H1 (cell line): ENCODE measurements around the gene INPP5A. TPM values are rescaled to one million over a fixed set of nuclear protein-coding genes. Genes with fewer than 3 reads are reported as not detected.

Experiments used
- CTCF ChIA-PET: fragments of 300-600 bp; sonication (Branson Sonifier 250); formaldehyde crosslinking; loops from one replicate; lab custom pipeline; 2021; ENCODE audit not compliant: partially characterized antibody; lab: Charles Lee
- POLR2A ChIA-PET: fragments of 300-600 bp; sonication (Branson Sonifier 250); formaldehyde crosslinking; loops from one replicate; lab custom pipeline; 2021; ENCODE audit warnings: inconsistent platforms; ENCODE audit not compliant: partially characterized antibody; lab: Charles Lee
- DNase-seq, 2 experiments: peaks; one replicate each; pipeline versions ENCODE4 v3.0.0 to v3.0.0-alpha.2; 2010 to 2022; ENCODE audit warnings: low spot score in 2 of 2, low read depth in 1 of 2, mixed read lengths in 1 of 2
- FAIRE-seq: peaks from 2 replicates; lab custom pipeline; 2011; peaks lifted over from hg19 to GRCh38; lab: Jason Lieb, UNC
- H2AFZ ChIP-seq: 2 replicates; pipeline ENCODE4 v1.8.1; 2012; ENCODE audit warnings: low read length, inconsistent platforms
- H2AK5ac ChIP-seq: 2 replicates; pipeline ENCODE4 v1.6.1; 2013; ENCODE audit warnings: low read depth, low read length
- H2BK120ac ChIP-seq: replicated peaks from 2 replicates; pipeline ENCODE3; 2013; ENCODE audit warnings: low read depth, low read length, inconsistent platforms
- H2BK12ac ChIP-seq: 2 replicates; pipeline ENCODE4 v1.6.1; 2013; ENCODE audit warnings: low read depth, low read length
- H2BK15ac ChIP-seq: 2 replicates; pipeline ENCODE4 v1.6.1; 2013; ENCODE audit warnings: low read length
- H2BK20ac ChIP-seq: 2 replicates; pipeline ENCODE4 v1.6.1; 2013; ENCODE audit warnings: low read length
- H2BK5ac ChIP-seq: 2 replicates; pipeline ENCODE4 v1.6.1; 2013; ENCODE audit warnings: low read depth, low read length
- H3K14ac ChIP-seq: 2 replicates; pipeline ENCODE4 v1.6.1; 2013; ENCODE audit warnings: inconsistent platforms; ENCODE audit not compliant: insufficient read length
- H3K18ac ChIP-seq: 2 replicates; pipeline ENCODE4 v1.6.1; 2013; ENCODE audit warnings: low read length; ENCODE audit errors: extremely low read depth
- H3K23ac ChIP-seq: 2 replicates; pipeline ENCODE4 v1.6.1; 2013; ENCODE audit warnings: inconsistent platforms; ENCODE audit not compliant: insufficient read length
- H3K23me2 ChIP-seq: 2 replicates; pipeline ENCODE4 v1.6.1; 2013; ENCODE audit warnings: low read depth, low read length
- H3K27ac ChIP-seq: 2 replicates; pipeline ENCODE4 v1.6.1; 2011; ENCODE audit warnings: low read depth, low read length, inconsistent platforms
- H3K27me3 ChIP-seq, 4 experiments: replicated peaks in 1 of 4; 1 replicate in 1 of 4; 2 replicates in 3 of 4; pipeline versions ENCODE4 v1.6.1 to v1.8.1; 2011 to 2013; ENCODE audit warnings: low read length in 3 of 4, mild to moderate bottlenecking in 3 of 4, inconsistent platforms in 2 of 4, mixed read lengths in 2 of 4, moderate library complexity in 1 of 4; ENCODE audit not compliant: control insufficient read depth in 3 of 4, insufficient read depth in 3 of 4; ENCODE audit errors: extremely low read depth in 1 of 4
- H3K36me3 ChIP-seq, 4 experiments: 2 replicates each; pipeline versions ENCODE4 v1.6.1 to v1.8.1; 2011 to 2013; ENCODE audit warnings: mild to moderate bottlenecking in 4 of 4, low read length in 3 of 4, moderate library complexity in 2 of 4, control low read depth in 1 of 4, inconsistent platforms in 1 of 4; ENCODE audit not compliant: insufficient read depth in 4 of 4, control insufficient read depth in 2 of 4
- H3K4ac ChIP-seq: replicated peaks from 2 replicates; pipeline ENCODE3; 2013; ENCODE audit warnings: low read length, low read depth, mixed read lengths, inconsistent platforms; ENCODE audit not compliant: insufficient read length
- H3K4me1 ChIP-seq, 4 experiments: replicated peaks in 1 of 4; 1 replicate in 1 of 4; 2 replicates in 3 of 4; pipeline versions ENCODE4 v1.6.1 to v1.8.1; 2011 to 2013; ENCODE audit warnings: low read length in 3 of 4, inconsistent platforms in 2 of 4, mixed read lengths in 1 of 4; ENCODE audit not compliant: insufficient read depth in 4 of 4, control insufficient read depth in 3 of 4
- H3K4me2 ChIP-seq, 2 experiments: 2 replicates each; pipeline versions ENCODE4 v1.6.1 to v1.8.1; 2011 to 2013; ENCODE audit warnings: low read depth in 2 of 2, low read length in 2 of 2, control low read depth in 1 of 2, inconsistent platforms in 1 of 2, mild to moderate bottlenecking in 1 of 2; ENCODE audit not compliant: insufficient read depth in 1 of 2
- H3K4me3 ChIP-seq, 4 experiments: fragments of 200-600, 300-600 bp in 1 of 4; sonication (generic), shearing (Covaris generic), sonication (Bioruptor Twin) in 1 of 4; 2 replicates each; pipeline versions ENCODE4 v1.5.1 to v1.8.1; 2011 to 2016; ENCODE audit warnings: low read length in 4 of 4, low read depth in 3 of 4, control low read depth in 2 of 4, inconsistent platforms in 2 of 4, mild to moderate bottlenecking in 2 of 4, mixed read lengths in 1 of 4, moderate library complexity in 1 of 4; ENCODE audit not compliant: insufficient read depth in 2 of 4; ENCODE audit errors: extremely low read depth in 1 of 4
- H3K56ac ChIP-seq: replicated peaks from 2 replicates; pipeline ENCODE3; 2013; ENCODE audit warnings: low read depth, mild to moderate bottlenecking, mixed read lengths, low read length, inconsistent platforms; ENCODE audit not compliant: insufficient read length
- H3K79me1 ChIP-seq: 2 replicates; pipeline ENCODE4 v1.6.1; 2013; ENCODE audit warnings: low read depth, low read length, control low read depth
- H3K79me2 ChIP-seq, 2 experiments: 2 replicates each; pipeline versions ENCODE4 v1.6.1 to v1.8.1; 2012 to 2013; ENCODE audit warnings: low read length in 2 of 2, mild to moderate bottlenecking in 2 of 2, inconsistent platforms in 1 of 2; ENCODE audit not compliant: insufficient read depth in 2 of 2, control insufficient read depth in 1 of 2
- H3K9ac ChIP-seq, 4 experiments: replicated peaks in 1 of 4; 1 replicate in 1 of 4; 2 replicates in 3 of 4; pipeline versions ENCODE4 v1.6.1 to v1.8.1; 2011 to 2013; ENCODE audit warnings: low read depth in 3 of 4, low read length in 3 of 4, control low read depth in 2 of 4, mild to moderate bottlenecking in 2 of 4, moderate library complexity in 2 of 4, inconsistent platforms in 1 of 4; ENCODE audit errors: extremely low read depth in 1 of 4
- H3K9me3 ChIP-seq, 2 experiments: 2 replicates each; pipeline versions ENCODE4 v1.6.1 to v1.8.1; 2012 to 2013; ENCODE audit warnings: mild to moderate bottlenecking in 2 of 2, moderate library complexity in 2 of 2, control low read depth in 1 of 2, inconsistent platforms in 1 of 2, low read depth in 1 of 2, low read length in 1 of 2, mixed read lengths in 1 of 2; ENCODE audit not compliant: insufficient read depth in 2 of 2
- H4K20me1 ChIP-seq, 2 experiments: replicated peaks in 1 of 2; 2 replicates each; pipeline versions ENCODE3 to v1.8.1; 2011 to 2013; ENCODE audit warnings: inconsistent platforms in 2 of 2, low read length in 2 of 2, mild to moderate bottlenecking in 1 of 2; ENCODE audit not compliant: insufficient read depth in 2 of 2, control insufficient read depth in 1 of 2
- H4K5ac ChIP-seq: 2 replicates; pipeline ENCODE4 v1.6.1; 2013; ENCODE audit warnings: low read length, low read depth, mixed read lengths, inconsistent platforms; ENCODE audit not compliant: insufficient read length
- H4K8ac ChIP-seq: 2 replicates; pipeline ENCODE4 v1.8.0; 2013; ENCODE audit warnings: mild to moderate bottlenecking, moderate library complexity, low read length, inconsistent platforms; ENCODE audit not compliant: insufficient read depth; ENCODE audit errors: extremely low read depth
- H4K91ac ChIP-seq: replicated peaks from 2 replicates; pipeline ENCODE3; 2013; ENCODE audit warnings: low read length, mixed read lengths, inconsistent platforms; ENCODE audit not compliant: insufficient read length
- FOSL1 ChIP-seq: IDR thresholded peaks from 2 replicates; pipeline ENCODE4 v1.6.1; 2011; ENCODE audit warnings: mild to moderate bottlenecking, low read depth, low read length, moderate library complexity; ENCODE audit not compliant: insufficient read depth
- MAFK ChIP-seq: IDR thresholded peaks from 2 replicates; pipeline ENCODE4 v1.6.1; 2012; ENCODE audit warnings: low read depth, mild to moderate bottlenecking, improper control_type of control experiment, low read length
- SRF ChIP-seq: IDR thresholded peaks from 2 replicates; pipeline ENCODE4 v1.6.1; 2011; ENCODE audit warnings: mild to moderate bottlenecking, low read depth, low read length, moderate library complexity
- TBP ChIP-seq: IDR thresholded peaks from 2 replicates; pipeline ENCODE4 v1.6.1; 2011; ENCODE audit warnings: low read depth, low read length, improper control_type of control experiment
- ZNF274 ChIP-seq: IDR thresholded peaks from 2 replicates; pipeline ENCODE4 v1.7.0; 2012; ENCODE audit warnings: low read length, borderline replicate concordance; ENCODE audit errors: extremely low read depth
- WGBS, 2 experiments: shearing (Covaris generic) in 1 of 2; methylation state at CpG; one replicate each; pipeline versions ENCODE4 v1.1.6 to v1.1.7; 2013 to 2015; ENCODE audit warnings: low lambda C conversion rate in 2 of 2, mixed read lengths in 2 of 2, inconsistent platforms in 1 of 2, low coverage in 1 of 2, missing lambda C conversion rate in 1 of 2; ENCODE audit not compliant: insufficient replicate concordance in 2 of 2, insufficient coverage in 1 of 2, insufficient read length in 1 of 2; ENCODE audit errors: extremely low coverage in 1 of 2, missing lambda C conversion rate in 1 of 2; 5-methylcytosine and 5-hydroxymethylcytosine counted together
- polyA plus RNA-seq, 7 experiments: library from polyadenylated mRNA; depleted of rRNA in 3 of 7; stranded (reverse) in 5 of 7; unstranded in 2 of 7; fragments of >200 nt in 5 of 7; fragments of 200-250 nt in 2 of 7; gene quantifications; 1 replicate in 5 of 7; 2 replicates in 1 of 7; 4 replicates in 1 of 7; pipeline versions ENCODE4 v1.2.1 to v1.2.3, GENCODE V29; 2011 to 2013; ENCODE audit warnings: missing spikeins in 2 of 7, mixed read lengths in 2 of 7
- total RNA-seq: library from RNA; stranded (reverse); fragmentation: NEBNext Ultra II Directional; extraction: Animal tissue kit (Norgen Biotek cat#: 25700); gene quantifications from 2 replicates; pipeline ENCODE4 v1.2.1, GENCODE V29; 2021
- TF ChIP-seq, protein P1 (sequence below): IDR thresholded peaks from 2 replicates; pipeline ENCODE4 v1.6.1; 2012; ENCODE audit warnings: low read length, inconsistent platforms

Gene INPP5A
- total and polyA plus RNA-seq, 2 of the 8 experiments (the other 6 are each of a cell fraction or from before 2014, with no cell fraction given) = 19.7 to 27.5 TPM

DNA sequence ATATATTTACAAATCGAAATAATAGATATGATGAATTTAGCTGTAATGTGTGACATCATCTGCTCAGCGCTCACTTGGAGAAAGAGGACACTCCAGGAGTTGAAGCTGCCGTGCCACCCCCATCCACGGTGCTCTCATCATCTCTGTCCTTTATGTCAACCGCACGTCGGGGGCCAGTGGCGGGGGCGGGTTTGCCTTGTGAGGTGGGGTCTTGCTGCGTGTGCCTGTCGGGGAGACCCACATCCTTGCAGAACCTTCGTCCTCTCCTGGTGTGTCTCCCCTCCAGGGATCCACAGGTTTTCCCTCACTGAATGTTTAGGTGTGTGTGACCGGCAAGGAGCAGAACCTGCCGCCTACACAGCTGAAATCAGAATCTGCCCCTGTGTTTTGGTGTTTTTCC lies 71.6 kb downstream of the INPP5A start:
- Histone ChIP-seq H3K27ac (no peak overlapping the region), H4K91ac (no peak overlapping the region), H3K4me1 (no peaks in the 10 kb centered on the region), H3K23me2 (no peaks in the 10 kb centered on the region), H4K5ac (no peak overlapping the region), H2BK5ac (no peak overlapping the region), H2BK20ac (no peak overlapping the region), H3K4me2 (no peak overlapping the region), H2AK5ac (no peak overlapping the region), H3K9ac (no peak overlapping the region), H3K4me3 (no peak overlapping the region), H2BK120ac (no peak overlapping the region), H3K9me3 (peaks cover under 1% of the 10 kb centered on the region in 2 experiments; a peak in 3 of 4 replicates), H2AFZ (no peak overlapping the region), H3K36me3 (no peaks in the 10 kb centered on the region), H4K20me1 (peaks cover 1 to 11% of the 10 kb centered on the region in 2 experiments), H3K56ac (no peak overlapping the region), H3K27me3 (no peaks in the 10 kb centered on the region; a peak in 1 of 7 replicates), H2BK15ac (no peak overlapping the region), H3K23ac (no peak overlapping the region), H4K8ac (no peak overlapping the region), H3K79me1 (no peaks in the 10 kb centered on the region), H2BK12ac (no peak overlapping the region), H3K79me2 (no peaks in the 10 kb centered on the region), H3K18ac (no peak overlapping the region), H3K14ac (no peak overlapping the region), H3K4ac (no peak overlapping the region)
- ChIA-PET POLR2A (no interaction called here), CTCF (interaction anchor here (1.4 to 1.7 kb wide), 2 partner anchors 22 to 34 kb away, joined by 3 to 5 read pairs; no protein-coding TSS in a partner anchor)
- WGBS, 2 experiments = 97% methylated on average over 14 of the region's 14 CpGs; no CpG with 5 or more reads in 1 of the 2 experiments
- FAIRE-seq (no peak), DNase-seq (no peak)
- TF ChIP-seq FOSL1 (no peak), MAFK (no peak), TBP (no peak), ZNF274 (no peak), SRF (no peak)
- TF ChIP-seq, protein P1, sequence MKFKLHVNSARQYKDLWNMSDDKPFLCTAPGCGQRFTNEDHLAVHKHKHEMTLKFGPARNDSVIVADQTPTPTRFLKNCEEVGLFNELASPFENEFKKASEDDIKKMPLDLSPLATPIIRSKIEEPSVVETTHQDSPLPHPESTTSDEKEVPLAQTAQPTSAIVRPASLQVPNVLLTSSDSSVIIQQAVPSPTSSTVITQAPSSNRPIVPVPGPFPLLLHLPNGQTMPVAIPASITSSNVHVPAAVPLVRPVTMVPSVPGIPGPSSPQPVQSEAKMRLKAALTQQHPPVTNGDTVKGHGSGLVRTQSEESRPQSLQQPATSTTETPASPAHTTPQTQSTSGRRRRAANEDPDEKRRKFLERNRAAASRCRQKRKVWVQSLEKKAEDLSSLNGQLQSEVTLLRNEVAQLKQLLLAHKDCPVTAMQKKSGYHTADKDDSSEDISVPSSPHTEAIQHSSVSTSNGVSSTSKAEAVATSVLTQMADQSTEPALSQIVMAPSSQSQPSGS = no peak
